DND-41 (cell line): ENCODE measurements around the gene GABARAP.

ENCODE experiments used
- ATAC-seq: fragments of 200-7000 bp; cut with Tn5 transposase; 3 replicates; pipeline ENCODE4 v1.9.1; 2021; ENCODE audit warnings: low read depth; ENCODE audit not compliant: insufficient read depth
- DNase-seq: peaks from one replicate; pipeline ENCODE4 v3.0.0-alpha.2; 2020
- H2AFZ ChIP-seq: 2 replicates; pipeline ENCODE4 v1.6.0; 2012; ENCODE audit warnings: low read depth, low read length
- H3K27ac ChIP-seq: 2 replicates; pipeline ENCODE4 v1.5.1; 2012; ENCODE audit warnings: low read length, inconsistent platforms
- H3K27me3 ChIP-seq: fragments of 200-600 bp; sonication (generic); 2 replicates; pipeline ENCODE4 v1.6.0; 2012; ENCODE audit warnings: low read length, mild to moderate bottlenecking, inconsistent platforms; ENCODE audit not compliant: insufficient read depth, poor library complexity
- H3K36me3 ChIP-seq: 2 replicates; pipeline ENCODE4 v1.5.1; 2012; ENCODE audit warnings: low read length, inconsistent platforms; ENCODE audit not compliant: insufficient read depth
- H3K4me1 ChIP-seq: 2 replicates; pipeline ENCODE4 v1.5.1; 2012; ENCODE audit warnings: mild to moderate bottlenecking, low read length; ENCODE audit not compliant: insufficient read depth
- H3K4me2 ChIP-seq: 2 replicates; pipeline ENCODE4 v1.6.0; 2012; ENCODE audit warnings: mild to moderate bottlenecking, moderate library complexity, low read length, inconsistent platforms; ENCODE audit not compliant: insufficient read depth
- H3K4me3 ChIP-seq, 2 experiments: fragments of 200-600 bp in 1 of 2; shearing (Covaris generic) in 1 of 2; 2 replicates each; pipeline ENCODE4 v1.5.1; 2012 to 2016; ENCODE audit warnings: inconsistent platforms in 2 of 2, low read length in 2 of 2, mild to moderate bottlenecking in 2 of 2, low read depth in 1 of 2, moderate library complexity in 1 of 2
- H3K79me2 ChIP-seq: 2 replicates; pipeline ENCODE4 v1.6.0; 2012; ENCODE audit warnings: low read length, inconsistent platforms; ENCODE audit not compliant: insufficient read depth
- H3K9ac ChIP-seq: 2 replicates; pipeline ENCODE4 v1.6.0; 2012; ENCODE audit warnings: low read depth, mild to moderate bottlenecking, inconsistent platforms, low read length, moderate library complexity
- H3K9me3 ChIP-seq: 2 replicates; pipeline ENCODE4 v1.5.1; 2012; ENCODE audit warnings: low read length, moderate library complexity, mild to moderate bottlenecking, inconsistent platforms; ENCODE audit not compliant: insufficient read depth, severe bottlenecking
- H4K20me1 ChIP-seq: 2 replicates; pipeline ENCODE4 v1.6.0; 2012; ENCODE audit warnings: low read length; ENCODE audit not compliant: insufficient read depth
- EZH2 ChIP-seq: IDR thresholded peaks from 3 replicates; pipeline ENCODE4 v1.6.1; 2012; ENCODE audit warnings: borderline replicate concordance, low read depth, mild to moderate bottlenecking, moderate library complexity, low read length, inconsistent platforms; ENCODE audit not compliant: severe bottlenecking
- TF ChIP-seq, protein P1 (sequence below): IDR thresholded peaks from 2 replicates; pipeline ENCODE4 v1.5.1; 2012; ENCODE audit warnings: borderline replicate concordance, low read length, moderate library complexity, mild to moderate bottlenecking; ENCODE audit not compliant: poor library complexity, severe bottlenecking; ENCODE audit errors: extremely low read depth

The GABARAP gene

DNA sequence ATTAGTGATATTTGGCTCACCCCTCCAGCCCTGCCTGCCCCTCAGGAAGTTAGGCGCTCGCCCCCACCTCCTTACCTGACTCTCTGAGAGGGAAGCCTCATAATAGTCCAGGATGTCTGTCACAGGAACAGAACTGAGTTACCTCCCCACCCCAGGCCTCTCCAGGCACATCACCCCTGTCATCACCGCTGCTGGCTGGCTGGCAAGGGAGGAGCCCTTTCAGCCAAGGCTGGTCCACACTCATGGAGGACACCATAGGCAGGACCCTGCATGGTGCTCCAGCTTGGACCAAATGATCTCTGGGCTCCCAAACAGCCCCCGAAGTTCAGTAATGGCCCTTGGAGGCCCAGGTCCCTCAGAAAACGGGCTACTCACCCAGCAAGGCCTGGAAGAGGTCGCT is 24.1 kb downstream of the GABARAP start:
- Histone ChIP-seq H3K36me3 (peaks cover 26% of the 10 kb centered on the region), H3K9ac (peak overlapping the region; percentile 28)

DNA sequence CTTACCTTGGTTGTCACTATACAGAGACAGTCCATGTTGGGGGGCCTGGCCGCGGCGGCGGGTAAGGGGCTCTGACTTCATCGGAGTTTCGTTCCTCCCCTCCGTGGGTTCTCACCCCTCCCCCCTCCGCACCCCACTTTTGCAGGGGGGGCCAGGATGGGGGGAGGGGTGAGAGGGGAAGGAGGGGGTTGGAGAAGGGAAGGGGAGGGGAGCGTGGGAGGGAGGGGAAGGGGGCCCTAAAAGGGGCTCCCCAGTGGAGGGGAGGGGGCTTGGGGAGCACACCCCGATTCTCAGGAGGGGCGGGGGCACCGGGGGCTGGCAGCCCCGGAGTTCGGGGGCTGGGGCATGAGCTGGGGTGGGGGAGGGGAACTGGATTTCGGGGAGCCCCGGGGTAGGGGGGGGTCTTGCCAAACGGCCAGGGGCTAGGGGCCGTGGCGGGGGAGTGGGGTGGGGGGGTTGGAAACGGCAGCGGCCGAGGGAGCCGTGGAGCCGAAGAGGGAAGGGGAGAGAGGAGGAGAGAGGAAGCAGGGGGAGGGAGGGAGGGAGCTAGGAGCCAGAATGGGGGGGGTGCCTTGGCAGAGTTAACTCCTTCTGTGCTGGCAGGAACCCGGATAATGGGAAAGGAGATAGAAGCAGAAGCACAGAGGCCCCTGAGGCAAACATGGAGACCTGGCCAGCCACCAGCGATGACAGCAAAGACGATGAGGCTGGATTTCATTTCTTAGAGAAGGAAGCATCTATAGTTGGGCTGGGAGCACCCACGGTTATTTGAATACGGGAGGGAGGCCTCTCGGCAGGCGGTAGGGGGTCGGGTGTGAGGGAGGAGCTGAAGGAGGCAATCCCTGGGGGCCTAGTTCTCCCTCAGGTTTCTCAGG is 24.9 kb downstream of the GABARAP start:
- ATAC-seq (no peak), DNase-seq (peak; percentile 47)
- Histone ChIP-seq H3K9me3 (no peaks in the 10 kb centered on the region), H2AFZ (peak overlapping the region; percentile 58), H4K20me1 (peaks cover 16% of the 10 kb centered on the region), H3K27ac (peak overlapping the region; percentile 57), H3K36me3 (peaks cover 18% of the 10 kb centered on the region), H3K79me2 (peaks cover 40% of the 10 kb centered on the region), H3K9ac (peak overlapping the region; percentile 57), H3K4me1 (peaks cover 83% of the 10 kb centered on the region), H3K4me2 (peak overlapping the region; percentile 71), H3K4me3 (peak overlapping the region; percentile 18 to 54; a peak in 3 of 4 replicates), H3K27me3 (no peaks in the 10 kb centered on the region)
- TF ChIP-seq EZH2: no peak
- TF ChIP-seq, protein P1, sequence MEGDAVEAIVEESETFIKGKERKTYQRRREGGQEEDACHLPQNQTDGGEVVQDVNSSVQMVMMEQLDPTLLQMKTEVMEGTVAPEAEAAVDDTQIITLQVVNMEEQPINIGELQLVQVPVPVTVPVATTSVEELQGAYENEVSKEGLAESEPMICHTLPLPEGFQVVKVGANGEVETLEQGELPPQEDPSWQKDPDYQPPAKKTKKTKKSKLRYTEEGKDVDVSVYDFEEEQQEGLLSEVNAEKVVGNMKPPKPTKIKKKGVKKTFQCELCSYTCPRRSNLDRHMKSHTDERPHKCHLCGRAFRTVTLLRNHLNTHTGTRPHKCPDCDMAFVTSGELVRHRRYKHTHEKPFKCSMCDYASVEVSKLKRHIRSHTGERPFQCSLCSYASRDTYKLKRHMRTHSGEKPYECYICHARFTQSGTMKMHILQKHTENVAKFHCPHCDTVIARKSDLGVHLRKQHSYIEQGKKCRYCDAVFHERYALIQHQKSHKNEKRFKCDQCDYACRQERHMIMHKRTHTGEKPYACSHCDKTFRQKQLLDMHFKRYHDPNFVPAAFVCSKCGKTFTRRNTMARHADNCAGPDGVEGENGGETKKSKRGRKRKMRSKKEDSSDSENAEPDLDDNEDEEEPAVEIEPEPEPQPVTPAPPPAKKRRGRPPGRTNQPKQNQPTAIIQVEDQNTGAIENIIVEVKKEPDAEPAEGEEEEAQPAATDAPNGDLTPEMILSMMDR: no peak

More for the DNA sequence above, 24.1 kb downstream of the GABARAP start:
- ATAC-seq: no peak
- H3K9me3 ChIP-seq: no peaks in the 10 kb centered on the region
- DNase-seq: no peak
- H3K4me1 ChIP-seq: peaks cover 83% of the 10 kb centered on the region
- peak overlapping the region in 1 of 2 experiments; percentile 48; a peak in 1 of 4 replicates for H3K4me3 ChIP-seq
- H3K79me2 ChIP-seq: peaks cover 39% of the 10 kb centered on the region
- H3K27me3 ChIP-seq: no peaks in the 10 kb centered on the region
- H2AFZ ChIP-seq: peak overlapping the region; percentile 58; the same call in 1 of the 2 replicates
- H3K4me2 ChIP-seq: peak overlapping the region; percentile 51
- H3K27ac ChIP-seq: peak overlapping the region; percentile 55; the same call in 1 of the 2 replicates
- H4K20me1 ChIP-seq: peaks cover 23% of the 10 kb centered on the region
- TF ChIP-seq, protein P1: no peak
- no peak for TF ChIP-seq EZH2

DNA sequence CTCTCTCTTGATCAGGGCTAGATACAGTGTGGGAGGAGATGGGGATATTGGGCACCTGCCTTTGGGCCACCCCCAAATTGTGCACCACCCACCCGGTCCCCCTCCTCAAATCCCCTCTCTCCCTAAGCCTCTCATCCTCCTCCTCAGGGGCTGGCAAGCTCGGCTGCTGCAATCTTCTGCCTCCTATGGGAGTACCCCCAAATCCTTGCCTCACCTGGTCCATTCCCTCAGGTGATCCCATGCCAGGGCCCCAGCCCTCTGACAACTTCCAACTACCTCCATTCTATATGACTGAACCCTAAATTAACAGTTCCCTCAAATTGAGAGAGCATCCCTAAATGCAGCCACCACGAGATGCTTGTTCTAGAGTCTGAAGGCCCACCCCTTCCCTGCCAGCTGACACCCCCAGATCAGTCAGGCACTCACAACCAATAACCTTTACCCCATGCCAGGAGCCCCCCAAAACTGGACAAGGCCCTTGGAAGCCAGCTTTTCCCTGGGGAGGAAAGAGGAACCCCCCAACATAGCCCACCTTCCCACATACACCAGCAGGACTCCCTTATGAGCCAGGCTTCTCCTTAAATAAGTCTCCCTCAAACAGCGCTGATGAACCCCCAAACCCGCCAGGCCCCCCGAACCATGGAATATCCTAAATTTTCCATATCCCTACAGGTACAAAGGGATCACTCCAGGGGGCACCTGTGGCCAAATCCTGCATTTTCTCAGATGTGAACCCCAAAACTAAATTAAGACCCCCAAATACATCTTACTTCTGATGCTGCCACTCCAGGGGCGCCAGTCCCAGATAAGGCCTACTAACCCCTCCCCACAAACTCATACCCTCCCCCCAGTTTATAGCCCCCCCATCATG is 25.8 kb downstream of the GABARAP start:
- peak overlapping the region; percentile 57 for H3K27ac ChIP-seq
- peak overlapping the region; percentile 57 for H3K9ac ChIP-seq
- H2AFZ ChIP-seq: no peak overlapping the region
- peak overlapping the region; percentile 71 for H3K4me2 ChIP-seq
- ATAC-seq: no peak
- H3K79me2 ChIP-seq: peaks cover 41% of the 10 kb centered on the region
- peaks cover 10% of the 10 kb centered on the region; the same call in 1 of the 2 replicates for H4K20me1 ChIP-seq
- H3K4me1 ChIP-seq: peaks cover 75% of the 10 kb centered on the region
- H3K9me3 ChIP-seq: no peaks in the 10 kb centered on the region
- peak overlapping the region; percentile 18 to 54; a peak in 3 of 4 replicates for H3K4me3 ChIP-seq
- H3K36me3 ChIP-seq: peaks cover 9% of the 10 kb centered on the region; the same call in 1 of the 2 replicates
- TF ChIP-seq EZH2: no peak
- TF ChIP-seq, protein P1: no peak
- no peaks in the 10 kb centered on the region for H3K27me3 ChIP-seq
- DNase-seq: no peak
